Sigmoid colon (tissue), 7 donors: ENCODE data around the gene VCP. TPM values are rescaled to one million over a fixed set of nuclear protein-coding genes. Genes with fewer than 3 reads are reported as not detected.

ENCODE experiments used
- DNase-seq: peaks from one replicate; pipeline ENCODE4 v3.0.0-alpha.2; 2019
- H3K27ac ChIP-seq, 4 donors: fragments of 200-600 bp; sonication (generic); one replicate each; pipeline ENCODE4 v1.5.1; 2016 to 2019; ENCODE audit warnings: mild to moderate bottlenecking in 1 of 4
- H3K27me3 ChIP-seq, 3 donors: fragments of 200-600 bp; sonication (generic); one replicate each; pipeline ENCODE4 v1.5.1; 2019; ENCODE audit warnings: mild to moderate bottlenecking in 1 of 3
- H3K36me3 ChIP-seq, 4 donors: fragments of 200-600 bp; sonication (generic); one replicate each; pipeline ENCODE4 v1.5.1; 2016 to 2019
- H3K4me1 ChIP-seq, 4 donors: fragments of 200-600 bp; sonication (generic); one replicate each; pipeline ENCODE4 v1.5.1; 2017 to 2019
- H3K4me3 ChIP-seq, 4 donors: fragments of 200-600 bp; sonication (generic); one replicate each; pipeline ENCODE4 v1.5.1; 2017 to 2019; ENCODE audit warnings: mild to moderate bottlenecking in 2 of 4, moderate library complexity in 1 of 4
- H3K9me3 ChIP-seq, 4 donors: fragments of 200-600 bp in 3 of 4; sonication (generic) in 3 of 4; one replicate each; pipeline versions ENCODE4 v1.5.1 to v1.6.1; 2013 to 2019
- CTCF ChIP-seq, 4 experiments: fragments of 450-650 bp in 3 of 4; fragments of 200-600 bp in 1 of 4; IDR thresholded peaks; one replicate each; pipeline ENCODE4 v1.5.1; 2016 to 2019; ENCODE audit warnings: antibody characterized with exemption in 4 of 4, mild to moderate bottlenecking in 3 of 4, moderate library complexity in 2 of 4
- EP300 ChIP-seq, 4 donors: sonication (generic); formaldehyde crosslinking; IDR thresholded peaks; one replicate each; pipeline ENCODE4 v1.6.1; 2017; ENCODE audit warnings: antibody characterized with exemption in 4 of 4
- POLR2A ChIP-seq, 2 donors: fragments of 450-650 bp; IDR thresholded peaks; one replicate each; pipeline ENCODE4 v1.6.1; 2016; ENCODE audit warnings: antibody characterized with exemption in 2 of 2, mild to moderate bottlenecking in 2 of 2, moderate library complexity in 2 of 2
- POLR2AphosphoS5 ChIP-seq, 4 donors: sonication (generic); formaldehyde crosslinking; IDR thresholded peaks; one replicate each; pipeline ENCODE4 v1.6.1; 2017; ENCODE audit warnings: antibody characterized with exemption in 4 of 4
- WGBS, 2 donors: extraction: QIAGEN DNeasy Blood & Tissue Kit; methylation state at CpG; one replicate each; pipeline ENCODE4 v1.1.7; 2013; 5-methylcytosine and 5-hydroxymethylcytosine counted together
- intact Hi-C: fragments of 100-400 bp; cut with DNase I; formaldehyde crosslinking; loops from one replicate; pipeline ENCODE4 v1.15.1; 2023
- polyA plus RNA-seq, 3 donors: library from polyadenylated mRNA; stranded (reverse); fragments of 200-250 nt; gene quantifications; one replicate each; pipeline ENCODE4 v1.2.3, GENCODE V29; 2013
- total RNA-seq, 4 donors: library from RNA; depleted of rRNA; stranded (reverse); fragments of >200 nt; gene quantifications; one replicate each; pipeline ENCODE4 v1.1.0, GENCODE V29; 2016
- donor health status: healthy with polysubstance abuse.
- donor health status: Bipolar disorder and iron deficiency.
- donor health status: healthy.

The VCP gene
- total and polyA plus RNA-seq, 7 donors, result 50.5 to 129 (median 108) TPM

GRCh38 chr9:35103660-35104191, 31.3 kb upstream of the VCP start:
- Histone ChIP-seq H3K36me3 (peaks cover 35 to 73% (median 52%) of the 10 kb centered on the region in 4 donors), H3K4me1 (peaks cover 0 to 28% (median 23%) of the 10 kb centered on the region in 4 donors), H3K4me3 (peak overlapping the region in 3 of 4 donors; percentile 48 to 85 (median 80)), H3K27ac (peak overlapping the region; percentile 78 to 95 (median 88)), H3K9me3 (no peaks in the 10 kb centered on the region), H3K27me3 (no peaks in the 10 kb centered on the region)
- TF ChIP-seq EP300 (IDR thresholded peaks at IDR 0.05), result no peak
- TF ChIP-seq POLR2A (IDR thresholded peaks at IDR 0.05), result no peak
- no peak for TF ChIP-seq CTCF (IDR thresholded peaks at IDR 0.05)
- TF ChIP-seq POLR2AphosphoS5 (IDR thresholded peaks at IDR 0.05), result no peak
- WGBS, 2 donors, result 43 to 47% methylated on average over 5 of the region's 5 CpGs
- DNase-seq, result peak; percentile 34
- intact Hi-C loops, result loop anchor here (1.0 to 2.0 kb wide), 2 partner anchors 8 to 23 kb away; no protein-coding TSS in a partner anchor

- peaks cover 0 to 28% (median 23%) of the 10 kb centered on the region in 4 donors for H3K4me1 ChIP-seq
- peak; percentile 98 for DNase-seq
- H3K36me3 ChIP-seq, result peaks cover 34 to 66% (median 47%) of the 10 kb centered on the region in 4 donors
- no peaks in the 10 kb centered on the region for H3K9me3 ChIP-seq
- H3K27ac ChIP-seq, result peak within 1 kb of the TSS; percentile 78 to 95 (median 88)
- 1% methylated on average over 57 of the region's 57 CpGs for WGBS, 2 donors
- intact Hi-C loops, result loop anchor here (1.0 to 2.0 kb wide), 2 partner anchors 8 to 22 kb away; no protein-coding TSS in a partner anchor
- peak within 1 kb of the TSS; percentile 48 to 85 (median 66) for H3K4me3 ChIP-seq
- no peaks in the 10 kb centered on the region for H3K27me3 ChIP-seq
- TF ChIP-seq POLR2AphosphoS5 (IDR thresholded peaks at IDR 0.05), result peak; percentile 82 to 86 (median 83)
- no peak for TF ChIP-seq EP300 (IDR thresholded peaks at IDR 0.05)
- peak; percentile 35 to 48 for TF ChIP-seq POLR2A (IDR thresholded peaks at IDR 0.05)
Observed at GRCh38 chr9:35102769-35103659, 30.6 kb upstream of the VCP start, which contains the start of gene STOML2. STOML2 (minus strand) TSS chr9:35103131; CDS start chr9:35103094, 37 bp downstream.

DNA sequence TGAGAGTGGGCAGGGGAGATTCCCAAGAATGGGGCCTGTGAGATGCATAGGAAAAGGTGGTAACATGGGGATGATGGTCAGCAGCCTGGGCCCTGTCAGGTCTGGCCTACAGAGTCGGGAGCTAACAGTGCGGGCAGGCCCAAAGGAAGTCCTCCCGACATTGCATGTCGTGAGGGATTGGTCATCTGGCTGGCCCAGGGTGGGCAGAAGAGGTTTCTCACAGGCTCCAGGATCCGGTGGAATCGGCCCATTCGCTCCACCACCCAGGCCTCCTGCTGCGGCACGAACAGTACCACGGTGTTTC, 30.0 kb upstream of the VCP start:
- DNase-seq, result no peak
- Histone ChIP-seq H3K27me3 (no peaks in the 10 kb centered on the region), H3K9me3 (no peaks in the 10 kb centered on the region), H3K27ac (peak overlapping the region; percentile 78 to 95 (median 88)), H3K4me3 (peak overlapping the region; percentile 48 to 85 (median 66)), H3K36me3 (peaks cover 28 to 60% (median 41%) of the 10 kb centered on the region in 4 donors), H3K4me1 (peaks cover 0 to 28% (median 23%) of the 10 kb centered on the region in 4 donors)
- intact Hi-C loops, result loop anchor here (2.0 kb wide), 1 partner anchor 22 kb away; no protein-coding TSS in a partner anchor
- 1 to 6% methylated on average over 10 of the region's 10 CpGs for WGBS, 2 donors
- TF ChIP-seq EP300 (IDR thresholded peaks at IDR 0.05), result no peak
- no peak for TF ChIP-seq POLR2AphosphoS5 (IDR thresholded peaks at IDR 0.05)

- DNase-seq, result no peak
- TF ChIP-seq POLR2A (IDR thresholded peaks at IDR 0.05) (no peak), POLR2AphosphoS5 (IDR thresholded peaks at IDR 0.05) (no peak), EP300 (IDR thresholded peaks at IDR 0.05) (no peak), CTCF (IDR thresholded peaks at IDR 0.05) (no peak)
- H3K4me1 ChIP-seq, result peaks cover 0 to 29% (median 26%) of the 10 kb centered on the region in 4 donors
- intact Hi-C loops, result loop anchor here (2.0 to 5.0 kb wide), 2 partner anchors 110 to 199 kb away; partner anchors contain the start of gene DNAJB5
- 85 to 88% methylated on average over 3 of the region's 3 CpGs for WGBS, 2 donors
- H3K27me3 ChIP-seq, result no peaks in the 10 kb centered on the region
- H3K27ac ChIP-seq, result no peak overlapping the region
- no peaks in the 10 kb centered on the region for H3K9me3 ChIP-seq
- no peak overlapping the region for H3K4me3 ChIP-seq
- H3K36me3 ChIP-seq, result peaks cover 11 to 45% (median 23%) of the 10 kb centered on the region in 4 donors
Observed at GRCh38 chr9:35097573-35097972, 25.1 kb upstream of the VCP start.

DNA sequence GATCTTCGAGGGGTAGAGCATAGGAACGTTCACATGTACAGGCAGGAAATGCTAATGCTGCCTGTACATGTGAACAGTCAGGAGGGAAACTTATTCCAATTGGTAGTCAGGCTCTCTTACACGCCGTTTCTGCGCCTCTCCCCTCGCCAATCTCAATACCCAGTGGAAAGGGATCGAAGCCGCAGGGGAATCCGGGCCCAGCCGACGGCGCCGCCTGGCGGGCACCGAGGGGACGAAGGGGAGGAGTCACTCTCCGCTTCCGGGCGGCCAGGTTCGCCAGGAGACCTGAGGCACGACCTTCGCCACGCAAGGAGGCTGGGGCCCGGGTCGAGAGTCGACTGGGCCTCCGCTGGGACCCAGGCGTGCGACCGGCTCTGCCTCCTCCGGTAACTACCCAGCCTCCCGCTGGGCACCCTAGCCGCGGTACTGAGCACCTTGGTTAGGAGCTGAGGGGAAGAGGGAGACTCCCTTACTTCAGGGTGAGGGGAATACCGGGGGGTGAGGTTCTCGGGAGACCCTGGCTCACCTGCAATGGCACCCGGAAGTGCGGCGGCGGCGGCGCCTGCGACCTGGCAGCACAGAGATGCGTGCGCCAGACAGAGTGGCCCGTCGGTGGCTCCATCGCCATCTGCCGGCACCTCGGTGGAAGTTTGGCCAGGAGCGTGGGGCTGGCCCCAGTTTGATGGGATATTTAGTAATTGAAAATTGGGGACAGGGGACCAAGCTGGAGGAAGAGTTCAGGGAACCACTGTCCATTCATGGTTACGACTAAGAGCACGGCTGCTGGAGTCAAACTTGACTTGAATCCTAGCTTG, 23.8 kb upstream of the VCP start, which contains the start of gene PIGO:
Gene PIGO, minus strand, starts transcription at position 557 of the 815 bp plus-strand sequence. CDS start 1,026 bp downstream, outside the sequence.
- Histone ChIP-seq H3K9me3 (no peaks in the 10 kb centered on the region), H3K36me3 (peaks cover 14 to 52% (median 31%) of the 10 kb centered on the region in 4 donors), H3K27ac (peak within 1 kb of the TSS; percentile 91 to 96 (median 92)), H3K4me3 (peak within 1 kb of the TSS; percentile 77 to 95 (median 80)), H3K27me3 (no peaks in the 10 kb centered on the region), H3K4me1 (peaks cover 0 to 16% (median 13%) of the 10 kb centered on the region in 4 donors)
- WGBS, 2 donors, result 1% methylated on average over 53 of the region's 53 CpGs
- DNase-seq, result peak; percentile 94
- intact Hi-C loops, result loop anchor here (2.0 to 5.0 kb wide), 2 partner anchors 109 to 197 kb away; partner anchors contain the start of gene DNAJB5
- peak in 1 of 2 donors; percentile 34 for TF ChIP-seq POLR2A (IDR thresholded peaks at IDR 0.05)
- peak in 3 of 4 donors; percentile 40 to 75 (median 70) for TF ChIP-seq POLR2AphosphoS5 (IDR thresholded peaks at IDR 0.05)
- peak; percentile 62 to 88 (median 66) for TF ChIP-seq CTCF (IDR thresholded peaks at IDR 0.05)
- TF ChIP-seq EP300 (IDR thresholded peaks at IDR 0.05), result no peak
